ENCODE data around the gene FGFR3.

FGFR3 gene

DNA sequence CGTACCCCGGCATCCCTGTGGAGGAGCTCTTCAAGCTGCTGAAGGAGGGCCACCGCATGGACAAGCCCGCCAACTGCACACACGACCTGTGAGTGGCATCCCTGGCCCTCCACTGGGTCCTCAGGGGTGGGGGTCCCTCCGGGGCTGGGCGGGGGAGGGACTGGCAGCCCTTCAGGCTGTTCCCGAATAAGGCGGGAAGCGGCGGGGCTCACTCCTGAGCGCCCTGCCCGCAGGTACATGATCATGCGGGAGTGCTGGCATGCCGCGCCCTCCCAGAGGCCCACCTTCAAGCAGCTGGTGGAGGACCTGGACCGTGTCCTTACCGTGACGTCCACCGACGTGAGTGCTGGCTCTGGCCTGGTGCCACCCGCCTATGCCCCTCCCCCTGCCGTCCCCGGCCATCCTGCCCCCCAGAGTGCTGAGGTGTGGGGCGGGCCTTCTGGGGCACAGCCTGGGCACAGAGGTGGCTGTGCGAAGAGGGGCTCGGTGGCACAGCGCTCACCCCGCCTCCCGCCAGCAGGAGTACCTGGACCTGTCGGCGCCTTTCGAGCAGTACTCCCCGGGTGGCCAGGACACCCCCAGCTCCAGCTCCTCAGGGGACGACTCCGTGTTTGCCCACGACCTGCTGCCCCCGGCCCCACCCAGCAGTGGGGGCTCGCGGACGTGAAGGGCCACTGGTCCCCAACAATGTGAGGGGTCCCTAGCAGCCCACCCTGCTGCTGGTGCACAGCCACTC, 13.7 kb downstream of the FGFR3 start:
- Histone ChIP-seq H3K27ac (no peak overlapping the region), H3K9ac (no peak overlapping the region), H3K4me2 (ENCODE audit: low read length) (no peak overlapping the region), H3K79me2 (no peaks in the 10 kb centered on the region), H3K4me1 (no peaks in the 10 kb centered on the region), H3K9me3 (ENCODE audit: control insufficient read depth, low read length) (no peaks in the 10 kb centered on the region), H3K27me3 (ENCODE audit: control insufficient read depth, insufficient read depth, low read length) (no peaks in the 10 kb centered on the region), H2AFZ (no peak overlapping the region), H3K36me3 (ENCODE audit: control insufficient read depth, insufficient read depth, low read length) (no peaks in the 10 kb centered on the region), H3K4me3 (ENCODE audit: low read depth, low read length) (no peak overlapping the region)
- TF ChIP-seq CTCF (IDR thresholded peaks at IDR 0.05): no peak

DNA sequence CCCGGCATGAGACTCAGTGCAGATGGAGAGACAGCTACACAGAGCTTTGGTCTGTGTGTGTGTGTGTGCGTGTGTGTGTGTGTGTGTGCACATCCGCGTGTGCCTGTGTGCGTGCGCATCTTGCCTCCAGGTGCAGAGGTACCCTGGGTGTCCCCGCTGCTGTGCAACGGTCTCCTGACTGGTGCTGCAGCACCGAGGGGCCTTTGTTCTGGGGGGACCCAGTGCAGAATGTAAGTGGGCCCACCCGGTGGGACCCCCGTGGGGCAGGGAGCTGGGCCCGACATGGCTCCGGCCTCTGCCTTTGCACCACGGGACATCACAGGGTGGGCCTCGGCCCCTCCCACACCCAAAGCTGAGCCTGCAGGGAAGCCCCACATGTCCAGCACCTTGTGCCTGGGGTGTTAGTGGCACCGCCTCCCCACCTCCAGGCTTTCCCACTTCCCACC, 14.3 kb downstream of the FGFR3 start:
- no peaks in the 10 kb centered on the region for H3K79me2 ChIP-seq
- H3K9ac ChIP-seq: no peak overlapping the region
- no peak for TF ChIP-seq CTCF (IDR thresholded peaks at IDR 0.05)
- no peak overlapping the region for H3K4me2 ChIP-seq (ENCODE audit: low read length)
- no peaks in the 10 kb centered on the region for H3K9me3 ChIP-seq (ENCODE audit: control insufficient read depth, low read length)
- no peak overlapping the region for H3K27ac ChIP-seq
- H3K27me3 ChIP-seq (ENCODE audit: control insufficient read depth, insufficient read depth, low read length): no peaks in the 10 kb centered on the region
- H2AFZ ChIP-seq: no peak overlapping the region
- H3K4me1 ChIP-seq: no peaks in the 10 kb centered on the region
- H3K36me3 ChIP-seq (ENCODE audit: control insufficient read depth, insufficient read depth, low read length): no peaks in the 10 kb centered on the region
- H3K4me3 ChIP-seq (ENCODE audit: low read depth, low read length): no peak overlapping the region

GRCh38 chr4:1808396-1808795, 15.3 kb downstream of the FGFR3 start:
- no peak for TF ChIP-seq CTCF (IDR thresholded peaks at IDR 0.05)
- no peaks in the 10 kb centered on the region for H3K79me2 ChIP-seq
- H3K4me1 ChIP-seq: no peaks in the 10 kb centered on the region

DNA sequence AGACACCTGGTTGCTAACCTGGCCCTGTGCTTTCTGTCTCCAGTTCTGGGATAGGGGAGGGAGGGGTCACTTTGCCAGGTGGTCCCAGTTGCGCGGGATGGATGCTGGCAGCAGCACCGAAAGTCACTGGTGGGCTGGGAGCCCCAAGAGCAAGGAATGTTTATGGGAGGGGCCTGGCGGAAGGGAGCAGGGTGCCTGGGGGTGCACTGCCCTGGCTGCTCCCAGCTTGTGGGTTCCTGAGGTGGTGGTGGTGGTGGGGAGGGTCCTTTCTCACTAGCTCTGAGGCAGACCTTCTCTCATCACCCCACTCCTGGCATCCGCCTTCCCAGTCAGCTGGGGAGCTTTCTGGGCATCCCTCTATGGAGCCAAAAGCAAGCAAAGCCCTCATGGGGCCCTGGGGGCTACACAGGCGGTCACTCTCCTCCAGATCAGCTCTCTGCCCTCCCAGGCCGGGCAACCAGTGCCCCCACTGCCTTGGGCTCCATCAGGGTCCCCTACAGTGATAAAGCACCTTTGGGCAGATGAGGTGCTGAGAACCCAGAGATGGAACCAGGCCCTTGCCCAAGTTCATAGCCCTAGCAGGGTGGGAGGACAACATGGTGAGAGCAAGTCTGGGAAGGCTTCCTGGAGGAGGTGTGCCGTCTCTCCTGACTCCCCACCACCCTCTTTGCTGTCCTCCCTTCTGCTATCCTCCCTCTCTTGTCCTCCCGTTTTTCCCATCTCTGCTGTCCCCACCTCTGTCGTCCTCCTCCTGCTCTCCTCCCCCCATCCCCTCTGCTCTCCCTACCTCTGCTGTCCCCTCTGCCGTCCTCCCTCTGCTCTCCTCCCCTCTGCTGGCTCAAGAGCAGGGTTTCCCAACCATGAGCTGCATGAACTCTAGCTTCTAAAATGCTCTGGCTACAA, 16.0 kb downstream of the FGFR3 start:
- Histone ChIP-seq H3K27ac (no peak overlapping the region), H3K27me3 (ENCODE audit: control insufficient read depth, insufficient read depth, low read length) (no peaks in the 10 kb centered on the region), H3K9ac (no peak overlapping the region), H3K36me3 (ENCODE audit: control insufficient read depth, insufficient read depth, low read length) (no peaks in the 10 kb centered on the region), H3K4me1 (no peaks in the 10 kb centered on the region), H3K79me2 (no peaks in the 10 kb centered on the region), H3K4me2 (ENCODE audit: low read length) (no peak overlapping the region), H3K4me3 (ENCODE audit: low read depth, low read length) (no peak overlapping the region), H2AFZ (no peak overlapping the region), H3K9me3 (ENCODE audit: control insufficient read depth, low read length) (no peaks in the 10 kb centered on the region)
- no peak for TF ChIP-seq CTCF (IDR thresholded peaks at IDR 0.05)

More at GRCh38 chr4:1808396-1808795, 15.3 kb downstream of the FGFR3 start:
- no peaks in the 10 kb centered on the region for H3K36me3 ChIP-seq (ENCODE audit: control insufficient read depth, insufficient read depth, low read length)
- no peak overlapping the region for H2AFZ ChIP-seq
- H3K9ac ChIP-seq: no peak overlapping the region
- H3K27me3 ChIP-seq (ENCODE audit: control insufficient read depth, insufficient read depth, low read length): no peaks in the 10 kb centered on the region
- H3K4me2 ChIP-seq (ENCODE audit: low read length): no peak overlapping the region
- H3K27ac ChIP-seq: no peak overlapping the region
- H3K9me3 ChIP-seq (ENCODE audit: control insufficient read depth, low read length): no peaks in the 10 kb centered on the region
- H3K4me3 ChIP-seq (ENCODE audit: low read depth, low read length): no peak overlapping the region
